Thoracic aorta (tissue), 2 donors: ENCODE measurements around the gene HOXD13. TPM values are rescaled to one million over a fixed set of nuclear protein-coding genes. Genes with fewer than 3 reads are reported as not detected.

Experiments
- ATAC-seq: fragments of 150-250 bp; one replicate; pipeline ENCODE4 v1.8.0; 2017; ENCODE audit warnings: low read depth; ENCODE audit not compliant: insufficient number of reproducible peaks, low FRiP score
- DNase-seq: peaks from one replicate; pipeline ENCODE4 v3.0.0-alpha.2; 2020; ENCODE audit warnings: low spot score
- H3K27ac ChIP-seq, 2 donors: fragments of 200-600 bp; sonication (generic); 1 replicate in 1 of 2; 2 replicates in 1 of 2; pipeline ENCODE4 v1.5.1; 2016; ENCODE audit warnings: mild to moderate bottlenecking in 2 of 2, moderate library complexity in 2 of 2
- H3K27me3 ChIP-seq: fragments of 200-600 bp; sonication (generic); replicated peaks from 2 replicates; pipeline ENCODE4 v1.6.0; 2016; ENCODE audit warnings: mild to moderate bottlenecking; ENCODE audit not compliant: insufficient read depth
- H3K36me3 ChIP-seq: fragments of 200-600 bp; sonication (generic); one replicate; pipeline ENCODE4 v1.5.1; 2016
- H3K4me1 ChIP-seq, 2 donors: fragments of 200-600 bp; sonication (generic); 1 replicate in 1 of 2; 2 replicates in 1 of 2; pipeline versions ENCODE4 v1.5.1 to v1.6.0; 2016; ENCODE audit warnings: low read depth in 2 of 2, mild to moderate bottlenecking in 1 of 2; ENCODE audit not compliant: control insufficient read depth in 1 of 2
- H3K4me3 ChIP-seq: fragments of 200-600 bp; sonication (generic); 2 replicates; pipeline ENCODE4 v1.5.1; 2016; ENCODE audit warnings: mild to moderate bottlenecking
- H3K9me3 ChIP-seq: fragments of 200-600 bp; sonication (generic); 2 replicates; pipeline ENCODE4 v1.5.1; 2016
- CTCF ChIP-seq: fragments of 200-600 bp; sonication (generic); IDR thresholded peaks from one replicate; pipeline ENCODE4 v1.5.1; 2019; ENCODE audit warnings: antibody characterized with exemption
- total RNA-seq, 2 donors: library from RNA; depleted of rRNA; stranded (reverse); fragments of >200 nt; gene quantifications; one replicate each; pipeline versions ENCODE4 v1.1.0 to v1.2.3, GENCODE V29; 2016

Gene HOXD13
- total RNA-seq, 2 donors from 2014 or later, result not detected

GRCh38 chr2:176078541-176079284 lies 13.8 kb upstream of the HOXD13 start:
- ATAC-seq (no peak), DNase-seq (no peak)
- TF ChIP-seq CTCF, result no peak
- Histone ChIP-seq H3K27me3 (peaks cover 77% of the 10 kb centered on the region), H3K36me3 (no peaks in the 10 kb centered on the region), H3K27ac (no peak overlapping the region), H3K9me3 (no peaks in the 10 kb centered on the region), H3K4me1 (peaks cover 0 to 19% of the 10 kb centered on the region in 2 donors), H3K4me3 (no peak overlapping the region)

- H3K4me3 ChIP-seq, result peak overlapping the region; percentile 24
- peaks cover 0 to 19% of the 10 kb centered on the region in 2 donors for H3K4me1 ChIP-seq
- H3K27ac ChIP-seq, result no peak overlapping the region
- peaks cover 81% of the 10 kb centered on the region for H3K27me3 ChIP-seq
- ATAC-seq (no peak), DNase-seq (no peak)
- H3K36me3 ChIP-seq, result no peaks in the 10 kb centered on the region
- H3K9me3 ChIP-seq, result no peaks in the 10 kb centered on the region
- no peak for TF ChIP-seq CTCF
Measured at GRCh38 chr2:176079285-176079830, 13.2 kb upstream of the HOXD13 start.

GRCh38 chr2:176079831-176080539 lies 12.5 kb upstream of the HOXD13 start:
- DNase-seq (no peak), ATAC-seq (no peak)
- peak; percentile 56 for TF ChIP-seq CTCF
- H3K4me1 ChIP-seq, result peaks cover 0 to 19% of the 10 kb centered on the region in 2 donors
- no peaks in the 10 kb centered on the region for H3K36me3 ChIP-seq
- no peaks in the 10 kb centered on the region for H3K9me3 ChIP-seq
- no peak overlapping the region for H3K27ac ChIP-seq
- peaks cover 79% of the 10 kb centered on the region for H3K27me3 ChIP-seq
- H3K4me3 ChIP-seq, result peak overlapping the region; percentile 51

GRCh38 chr2:176080540-176081375 lies 11.8 kb upstream of the HOXD13 start:
- no peaks in the 10 kb centered on the region for H3K36me3 ChIP-seq
- ATAC-seq, result no peak
- peaks cover 75% of the 10 kb centered on the region for H3K27me3 ChIP-seq
- H3K9me3 ChIP-seq, result no peaks in the 10 kb centered on the region
- peak overlapping the region; percentile 51 for H3K4me3 ChIP-seq
- no peak for DNase-seq
- peak overlapping the region in 1 of 2 donors; percentile 27 for H3K27ac ChIP-seq
- H3K4me1 ChIP-seq, result peaks cover under 1 to 19% of the 10 kb centered on the region in 2 donors
- no peak for TF ChIP-seq CTCF
